SK-N-SH (cell line): Measurements from ENCODE around the gene ATG16L1.

Source experiments
- FOXJ3 ChIP-seq: sonication (generic); formaldehyde crosslinking; IDR thresholded peaks from 2 replicates; pipeline ENCODE4 v1.5.1; 2020; ENCODE audit warnings: mild to moderate bottlenecking, missing genetic modification reagents
- FOXM1 ChIP-seq: IDR thresholded peaks from 2 replicates; pipeline ENCODE4 v1.4.0; 2012; ENCODE audit warnings: low read depth, mild to moderate bottlenecking
- RCOR1 ChIP-seq: fragments of 150-350 bp; IDR thresholded peaks from 2 replicates; pipeline ENCODE4 v1.6.1; 2017; ENCODE audit warnings: antibody characterized with exemption, low read length
- SIN3A ChIP-seq: IDR thresholded peaks from 2 replicates; pipeline ENCODE4 v1.6.1; 2012; ENCODE audit warnings: low read depth, mild to moderate bottlenecking, low read length, moderate library complexity, borderline replicate concordance
- TAF1 ChIP-seq: IDR thresholded peaks from 2 replicates; pipeline ENCODE4 v1.6.1; 2012; ENCODE audit warnings: low read depth, mild to moderate bottlenecking, low read length, moderate library complexity, borderline replicate concordance
- TF ChIP-seq, protein P1 (sequence below): fragments of 200-600 bp; sonication (generic); IDR thresholded peaks from 2 replicates; pipeline ENCODE4 v1.6.1; 2017; ENCODE audit warnings: antibody characterized with exemption, mild to moderate bottlenecking, moderate library complexity
- TF ChIP-seq, protein P2 (sequence below): IDR thresholded peaks from 2 replicates; pipeline ENCODE4 v1.4.0; 2012; ENCODE audit warnings: low read depth
- TF ChIP-seq, protein P3 (sequence below): IDR thresholded peaks from 2 replicates; pipeline ENCODE4; 2012
- TF ChIP-seq, protein P4 (sequence below): IDR thresholded peaks from 2 replicates; pipeline ENCODE4 v1.4.0; 2012; ENCODE audit warnings: low read depth, borderline replicate concordance
- TF ChIP-seq, protein P5 (sequence below): IDR thresholded peaks from 2 replicates; pipeline ENCODE4 v1.6.1; 2012; ENCODE audit warnings: mild to moderate bottlenecking, low read depth, low read length, moderate library complexity

DNA sequence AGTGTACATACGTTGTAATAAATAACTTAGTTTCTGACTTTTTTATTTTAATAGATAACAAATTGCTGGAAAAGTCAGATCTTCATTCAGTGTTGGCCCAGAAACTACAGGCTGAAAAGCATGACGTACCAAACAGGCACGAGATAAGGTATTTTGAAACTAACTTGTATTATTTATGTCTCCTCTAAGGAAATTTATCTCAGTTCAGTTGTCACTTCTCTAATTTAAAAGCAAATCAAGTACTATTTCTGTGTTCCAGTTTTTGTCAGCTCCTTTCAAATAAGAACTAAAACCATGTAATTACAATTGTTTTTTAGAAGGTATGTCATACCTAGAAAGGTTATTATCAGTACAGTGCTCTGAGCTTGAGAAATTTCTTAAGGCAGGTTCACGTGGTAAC, 4.6 kb downstream of the ATG16L1 start:
- TF ChIP-seq, protein P1, sequence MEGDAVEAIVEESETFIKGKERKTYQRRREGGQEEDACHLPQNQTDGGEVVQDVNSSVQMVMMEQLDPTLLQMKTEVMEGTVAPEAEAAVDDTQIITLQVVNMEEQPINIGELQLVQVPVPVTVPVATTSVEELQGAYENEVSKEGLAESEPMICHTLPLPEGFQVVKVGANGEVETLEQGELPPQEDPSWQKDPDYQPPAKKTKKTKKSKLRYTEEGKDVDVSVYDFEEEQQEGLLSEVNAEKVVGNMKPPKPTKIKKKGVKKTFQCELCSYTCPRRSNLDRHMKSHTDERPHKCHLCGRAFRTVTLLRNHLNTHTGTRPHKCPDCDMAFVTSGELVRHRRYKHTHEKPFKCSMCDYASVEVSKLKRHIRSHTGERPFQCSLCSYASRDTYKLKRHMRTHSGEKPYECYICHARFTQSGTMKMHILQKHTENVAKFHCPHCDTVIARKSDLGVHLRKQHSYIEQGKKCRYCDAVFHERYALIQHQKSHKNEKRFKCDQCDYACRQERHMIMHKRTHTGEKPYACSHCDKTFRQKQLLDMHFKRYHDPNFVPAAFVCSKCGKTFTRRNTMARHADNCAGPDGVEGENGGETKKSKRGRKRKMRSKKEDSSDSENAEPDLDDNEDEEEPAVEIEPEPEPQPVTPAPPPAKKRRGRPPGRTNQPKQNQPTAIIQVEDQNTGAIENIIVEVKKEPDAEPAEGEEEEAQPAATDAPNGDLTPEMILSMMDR: no peak
- no peak for TF ChIP-seq FOXM1
- TF ChIP-seq, protein P2, sequence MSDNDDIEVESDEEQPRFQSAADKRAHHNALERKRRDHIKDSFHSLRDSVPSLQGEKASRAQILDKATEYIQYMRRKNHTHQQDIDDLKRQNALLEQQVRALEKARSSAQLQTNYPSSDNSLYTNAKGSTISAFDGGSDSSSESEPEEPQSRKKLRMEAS: no peak
- no peak for TF ChIP-seq FOXJ3
- no peak for TF ChIP-seq TAF1
- TF ChIP-seq RCOR1: no peak
- TF ChIP-seq SIN3A: no peak
- TF ChIP-seq, protein P3, sequence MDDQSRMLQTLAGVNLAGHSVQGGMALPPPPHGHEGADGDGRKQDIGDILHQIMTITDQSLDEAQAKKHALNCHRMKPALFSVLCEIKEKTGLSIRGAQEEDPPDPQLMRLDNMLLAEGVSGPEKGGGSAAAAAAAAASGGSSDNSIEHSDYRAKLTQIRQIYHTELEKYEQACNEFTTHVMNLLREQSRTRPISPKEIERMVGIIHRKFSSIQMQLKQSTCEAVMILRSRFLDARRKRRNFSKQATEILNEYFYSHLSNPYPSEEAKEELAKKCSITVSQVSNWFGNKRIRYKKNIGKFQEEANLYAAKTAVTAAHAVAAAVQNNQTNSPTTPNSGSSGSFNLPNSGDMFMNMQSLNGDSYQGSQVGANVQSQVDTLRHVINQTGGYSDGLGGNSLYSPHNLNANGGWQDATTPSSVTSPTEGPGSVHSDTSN: no peak
- TF ChIP-seq, protein P4, sequence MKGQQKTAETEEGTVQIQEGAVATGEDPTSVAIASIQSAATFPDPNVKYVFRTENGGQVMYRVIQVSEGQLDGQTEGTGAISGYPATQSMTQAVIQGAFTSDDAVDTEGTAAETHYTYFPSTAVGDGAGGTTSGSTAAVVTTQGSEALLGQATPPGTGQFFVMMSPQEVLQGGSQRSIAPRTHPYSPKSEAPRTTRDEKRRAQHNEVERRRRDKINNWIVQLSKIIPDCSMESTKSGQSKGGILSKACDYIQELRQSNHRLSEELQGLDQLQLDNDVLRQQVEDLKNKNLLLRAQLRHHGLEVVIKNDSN: no peak
- TF ChIP-seq, protein P5, sequence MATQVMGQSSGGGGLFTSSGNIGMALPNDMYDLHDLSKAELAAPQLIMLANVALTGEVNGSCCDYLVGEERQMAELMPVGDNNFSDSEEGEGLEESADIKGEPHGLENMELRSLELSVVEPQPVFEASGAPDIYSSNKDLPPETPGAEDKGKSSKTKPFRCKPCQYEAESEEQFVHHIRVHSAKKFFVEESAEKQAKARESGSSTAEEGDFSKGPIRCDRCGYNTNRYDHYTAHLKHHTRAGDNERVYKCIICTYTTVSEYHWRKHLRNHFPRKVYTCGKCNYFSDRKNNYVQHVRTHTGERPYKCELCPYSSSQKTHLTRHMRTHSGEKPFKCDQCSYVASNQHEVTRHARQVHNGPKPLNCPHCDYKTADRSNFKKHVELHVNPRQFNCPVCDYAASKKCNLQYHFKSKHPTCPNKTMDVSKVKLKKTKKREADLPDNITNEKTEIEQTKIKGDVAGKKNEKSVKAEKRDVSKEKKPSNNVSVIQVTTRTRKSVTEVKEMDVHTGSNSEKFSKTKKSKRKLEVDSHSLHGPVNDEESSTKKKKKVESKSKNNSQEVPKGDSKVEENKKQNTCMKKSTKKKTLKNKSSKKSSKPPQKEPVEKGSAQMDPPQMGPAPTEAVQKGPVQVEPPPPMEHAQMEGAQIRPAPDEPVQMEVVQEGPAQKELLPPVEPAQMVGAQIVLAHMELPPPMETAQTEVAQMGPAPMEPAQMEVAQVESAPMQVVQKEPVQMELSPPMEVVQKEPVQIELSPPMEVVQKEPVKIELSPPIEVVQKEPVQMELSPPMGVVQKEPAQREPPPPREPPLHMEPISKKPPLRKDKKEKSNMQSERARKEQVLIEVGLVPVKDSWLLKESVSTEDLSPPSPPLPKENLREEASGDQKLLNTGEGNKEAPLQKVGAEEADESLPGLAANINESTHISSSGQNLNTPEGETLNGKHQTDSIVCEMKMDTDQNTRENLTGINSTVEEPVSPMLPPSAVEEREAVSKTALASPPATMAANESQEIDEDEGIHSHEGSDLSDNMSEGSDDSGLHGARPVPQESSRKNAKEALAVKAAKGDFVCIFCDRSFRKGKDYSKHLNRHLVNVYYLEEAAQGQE: no peak
